DMS153 treated with DMSO at 0.1 percent for 48 hours (cell line): ENCODE measurements around the gene UQCC3.
A peak's percentile ranks its signal among the peaks of the same experiment; 100 is the strongest.
"Not testable (repeated sequence)": the region's sequence is repeated elsewhere in the genome, so short reads cannot be mapped to it uniquely, and the experiment has no call there.

Experiments
- DNase-seq: peaks from one replicate; lab custom pipeline; 2025; ENCODE audit not compliant: unreplicated experiment; lab: John Stamatoyannopoulos, UW

UQCC3 gene

DNA sequence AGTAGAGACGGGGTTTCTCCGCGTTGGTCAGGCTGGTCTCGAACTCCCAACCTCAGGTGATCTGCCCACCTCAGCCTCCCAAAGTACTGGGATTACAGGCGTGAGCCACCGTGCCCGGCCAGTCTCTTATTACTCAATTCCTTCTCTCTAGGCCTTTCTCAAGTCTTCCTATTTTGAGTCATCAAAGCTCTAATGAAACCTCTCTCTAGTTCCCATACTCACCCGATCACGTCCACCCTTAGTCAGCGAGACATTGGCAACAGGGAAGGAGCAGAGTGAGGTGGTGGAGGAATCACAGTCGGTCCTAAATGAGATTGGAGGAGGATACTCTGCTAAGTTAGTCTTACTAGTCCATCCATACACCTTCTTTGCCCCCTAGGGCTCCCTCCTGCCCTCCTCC lies 30.8 kb downstream of the UQCC3 start:
- DNase-seq: no peak

DNA sequence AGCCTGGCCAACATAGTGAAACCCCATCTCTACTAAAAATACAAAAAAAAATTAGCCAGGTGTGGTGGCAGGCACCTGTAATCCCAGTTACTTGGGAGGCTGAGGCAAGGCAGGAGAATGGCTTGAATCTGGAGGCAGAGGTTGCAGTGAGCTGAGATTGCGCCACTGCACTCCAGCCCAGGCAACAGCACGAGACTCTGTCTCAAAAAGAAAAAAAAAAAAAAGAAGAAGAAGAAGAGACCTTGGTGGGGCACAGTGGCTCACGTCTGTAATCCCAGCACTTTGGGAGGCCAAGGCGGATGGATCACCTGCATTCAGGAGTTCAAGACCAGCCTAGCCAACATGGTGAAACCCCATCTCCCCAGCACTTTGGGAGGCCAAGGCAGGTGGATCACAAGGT lies 32.4 kb downstream of the UQCC3 start:
- not testable (repeated sequence) for DNase-seq

DNA sequence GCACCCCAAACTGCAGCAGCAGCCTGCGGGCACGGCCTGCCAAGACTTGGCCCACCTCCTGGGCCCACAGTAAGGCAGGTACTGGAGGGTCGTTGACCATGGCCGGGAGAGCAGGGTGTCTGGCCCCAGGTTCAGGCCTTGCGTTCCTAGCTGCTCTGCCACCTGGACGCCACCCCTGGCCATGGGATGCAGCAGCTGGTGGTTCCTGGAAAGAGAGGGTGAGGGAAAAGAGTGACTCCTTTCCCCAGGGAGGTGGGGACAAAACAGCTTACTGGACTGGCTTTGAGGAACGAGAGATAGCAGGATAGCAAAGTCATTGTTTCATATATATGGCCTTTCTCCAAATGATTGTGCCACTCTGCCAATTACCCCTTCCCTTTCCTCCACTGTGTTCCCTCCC lies 33.9 kb downstream of the UQCC3 start:
- DNase-seq: no peak

DNA sequence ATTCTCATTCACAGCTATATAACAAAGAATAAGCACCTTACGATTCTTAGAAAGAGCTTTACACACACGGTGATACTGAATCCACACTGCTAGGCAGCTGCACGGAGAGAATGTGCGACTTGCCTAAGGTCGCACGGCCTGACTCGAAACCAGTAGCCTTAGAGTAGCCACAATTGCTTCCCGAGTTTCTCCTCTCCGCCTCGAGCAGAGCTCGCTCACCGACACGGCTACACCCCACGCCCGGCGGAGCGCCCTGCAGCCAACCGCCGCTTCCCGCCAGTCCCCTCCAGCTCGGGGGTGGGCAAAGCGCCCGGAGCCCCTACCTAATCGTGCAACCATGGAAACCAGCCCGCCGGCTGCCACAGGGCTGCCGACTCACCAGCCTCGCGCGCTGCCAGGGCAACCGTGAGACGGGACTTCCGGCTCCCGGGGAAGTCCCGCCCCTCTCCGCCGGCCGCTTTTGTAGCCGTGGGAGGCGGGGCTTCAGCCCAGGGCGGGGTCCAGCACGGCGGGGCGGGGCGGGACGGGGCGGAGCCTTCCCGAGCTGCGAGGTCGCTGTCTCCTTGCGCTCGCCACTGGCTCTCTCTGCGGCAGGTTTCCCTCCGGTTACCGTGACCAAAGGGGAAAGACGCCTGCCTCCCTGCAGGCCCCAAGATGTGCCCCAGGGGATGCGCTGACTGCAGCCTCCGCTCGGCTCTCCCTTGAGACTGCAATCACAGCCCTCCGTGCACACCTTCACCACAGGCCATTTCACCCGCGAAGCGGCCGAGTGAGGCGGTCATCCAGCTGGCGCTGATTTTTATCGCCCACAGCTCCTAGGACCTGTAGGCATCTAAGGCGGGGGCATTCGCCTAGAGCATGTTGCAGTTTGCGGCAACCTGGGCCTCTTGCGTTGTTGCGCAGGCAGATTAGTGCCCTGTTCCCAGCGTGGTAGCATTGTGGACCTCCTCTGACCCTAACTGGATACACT lies 34.7 kb downstream of the UQCC3 start:
- peak; percentile 88 for DNase-seq

DNA sequence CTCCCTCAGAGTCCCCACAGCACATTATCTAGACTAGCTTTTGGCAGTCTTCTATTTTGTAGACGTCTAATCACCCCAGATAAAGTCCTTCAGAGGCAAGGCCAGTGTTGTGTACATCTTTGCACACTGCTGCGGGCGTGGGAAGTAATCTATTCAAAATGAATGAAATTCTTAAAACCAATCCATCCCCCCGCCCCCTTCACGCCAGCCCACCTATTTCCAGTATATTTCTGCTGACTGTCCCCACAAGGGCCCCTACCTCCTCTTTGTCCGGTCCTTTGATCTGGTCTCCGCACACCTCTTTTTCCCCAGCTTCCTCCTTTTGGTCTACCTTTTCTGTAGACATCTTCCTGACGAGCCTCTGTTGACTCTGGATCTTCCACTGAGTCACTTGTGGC lies 35.4 kb downstream of the UQCC3 start:
- DNase-seq: no peak

DNA sequence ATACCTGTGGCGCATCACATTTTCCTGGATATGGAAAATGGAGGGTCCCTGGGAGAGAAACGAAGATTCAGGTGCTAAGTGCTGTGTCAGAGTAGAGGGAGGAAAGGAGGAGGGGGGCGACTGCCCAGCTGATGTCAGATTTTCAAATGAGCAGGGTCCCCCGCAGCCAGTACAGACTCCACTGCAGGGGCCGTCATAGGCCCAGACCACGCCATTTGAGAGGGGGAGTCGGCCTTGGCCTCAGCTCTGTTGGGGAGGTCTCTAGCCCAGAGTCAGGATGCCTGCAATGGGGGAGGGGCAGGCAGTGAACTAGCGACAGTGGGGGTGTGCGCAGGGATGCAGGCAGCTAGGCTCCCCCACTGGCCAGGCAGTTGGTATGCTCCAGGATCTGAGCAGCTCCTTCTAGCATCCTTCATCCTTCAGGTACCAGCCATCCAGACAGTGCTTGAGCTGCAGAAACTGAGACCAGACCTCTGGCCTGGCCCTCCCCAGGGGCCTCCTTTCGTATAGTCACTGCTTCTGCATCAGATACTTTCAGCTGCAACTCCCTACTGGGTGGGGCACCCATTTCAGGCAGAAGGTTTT lies 35.9 kb downstream of the UQCC3 start, which contains the start of the genes BSCL2 and GNG3:
TSS of gene BSCL2 (minus strand) at position 148 of the 585 bp plus-strand sequence. CDS start 229 bp downstream, outside the sequence.
TSS of gene GNG3 (plus strand) at position 400 of the 585 bp plus-strand sequence. CDS start 620 bp downstream, outside the sequence.
- DNase-seq: peak; percentile 46

DNA sequence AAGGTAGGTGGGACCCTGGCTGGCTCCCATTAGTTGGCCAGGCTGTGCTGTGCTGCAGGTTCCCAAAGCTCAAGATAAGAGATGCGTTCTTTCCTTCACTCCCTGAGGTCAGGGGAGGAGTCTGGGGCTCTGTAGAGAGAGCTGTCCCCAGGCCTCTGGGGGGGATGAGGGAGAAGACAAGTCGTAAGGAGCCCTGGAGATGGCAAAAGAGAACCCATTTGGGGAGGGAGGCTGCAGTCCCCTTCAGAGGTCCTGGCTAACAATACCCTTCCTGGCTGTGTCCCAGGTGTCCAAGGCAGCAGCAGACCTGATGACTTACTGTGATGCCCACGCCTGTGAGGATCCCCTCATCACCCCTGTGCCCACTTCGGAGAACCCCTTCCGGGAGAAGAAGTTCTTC lies 36.9 kb downstream of the UQCC3 start:
- no peak for DNase-seq

DNA sequence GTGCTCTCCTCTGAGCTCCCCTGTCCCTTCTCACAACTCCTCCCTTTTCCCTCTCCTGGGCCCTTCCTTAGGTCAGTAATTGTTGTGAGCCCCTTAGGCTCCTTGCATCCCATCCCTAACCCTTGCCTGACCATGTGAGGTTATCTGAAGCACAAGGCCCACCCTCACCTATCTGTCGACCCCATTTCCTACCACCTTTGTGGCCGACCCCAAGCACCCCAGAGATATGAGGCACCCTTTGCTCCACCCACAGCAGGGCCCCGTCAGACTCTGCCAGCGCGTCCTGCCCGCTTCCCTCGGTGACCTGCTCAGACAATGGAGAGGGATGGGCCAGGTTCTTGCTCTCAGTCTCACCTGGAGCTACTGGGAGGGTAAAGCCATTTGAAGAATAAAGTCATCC lies 37.3 kb downstream of the UQCC3 start:
- DNase-seq: peak; percentile 62

DNA sequence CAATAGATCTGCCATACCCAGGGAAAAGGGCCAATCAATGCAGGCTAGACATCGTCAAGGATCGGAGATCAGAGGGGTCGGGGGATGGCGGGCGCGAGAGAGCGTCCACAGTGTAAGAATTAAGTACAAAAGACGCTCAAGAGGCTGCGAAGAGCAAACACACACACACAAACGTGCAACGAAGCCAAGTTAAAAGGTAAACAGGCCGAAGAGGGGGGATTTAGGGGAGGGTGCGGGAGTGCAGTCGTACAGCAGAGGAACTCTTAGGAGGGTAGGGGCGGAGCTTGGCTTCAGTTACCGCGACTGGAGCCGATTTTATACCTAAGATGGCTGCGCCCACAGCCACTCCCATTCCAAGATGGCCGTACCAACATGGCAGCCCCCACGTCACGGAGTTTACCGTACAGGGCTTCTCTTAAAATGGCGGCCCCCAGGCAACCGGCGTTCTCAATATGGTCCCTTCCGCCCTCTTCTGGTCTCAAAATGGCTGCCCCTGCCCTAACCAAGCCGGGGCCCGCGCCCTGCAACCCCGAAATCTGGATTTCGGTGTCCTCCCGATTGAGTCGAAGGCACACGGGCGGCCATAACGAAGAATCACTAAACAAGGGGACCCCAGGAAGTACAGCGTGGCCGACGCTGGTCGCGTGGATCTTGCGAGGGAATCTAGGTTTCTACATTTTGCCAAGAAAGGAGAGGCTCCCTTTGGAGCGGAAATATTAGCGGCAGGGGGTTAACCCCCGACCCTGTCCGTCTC lies 38.0 kb downstream of the UQCC3 start:
- peak; percentile 99 for DNase-seq

DNA sequence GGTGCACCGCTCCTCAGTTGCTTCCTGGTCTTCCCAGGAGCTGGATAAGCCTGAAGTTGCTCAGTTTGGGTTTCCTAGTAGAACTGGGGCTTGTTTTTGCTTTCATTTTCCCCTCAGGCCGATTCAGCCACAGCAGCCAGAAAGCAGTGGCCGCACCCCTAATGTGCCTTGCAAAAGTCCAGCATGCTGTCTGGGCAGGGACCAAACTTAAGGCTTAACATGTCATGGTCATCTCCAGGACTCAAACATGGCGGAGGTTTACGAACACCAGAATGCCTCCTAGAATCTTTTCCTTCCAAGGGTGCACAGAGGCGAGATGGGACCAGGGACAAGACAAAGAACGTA lies 38.5 kb downstream of the UQCC3 start:
- no peak for DNase-seq

DNA sequence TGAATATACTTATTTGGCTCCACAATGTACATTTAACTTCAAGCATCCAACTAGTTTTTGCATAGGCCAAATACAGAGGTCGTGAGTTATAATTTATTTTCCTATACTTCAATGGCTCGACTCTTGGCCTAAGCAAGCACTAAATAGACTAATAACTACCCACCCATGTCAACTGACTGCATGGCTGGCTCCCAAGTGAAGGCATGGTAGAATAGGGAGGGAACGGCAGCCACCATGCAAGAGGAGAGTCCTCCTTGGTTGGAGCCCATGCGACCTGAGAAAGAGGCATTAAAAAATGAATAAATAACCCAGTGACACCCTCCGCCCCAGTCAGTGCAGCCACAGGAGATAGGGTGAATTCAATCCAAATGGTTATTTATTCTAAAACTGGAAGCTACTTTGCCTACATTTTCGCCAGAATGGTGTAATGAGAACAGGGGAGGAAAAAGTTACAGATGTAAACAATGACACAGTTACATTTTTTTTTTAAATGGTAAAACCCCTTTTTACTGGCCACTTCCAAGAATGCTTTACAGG lies 40.9 kb downstream of the UQCC3 start:
- DNase-seq: no peak

DNA sequence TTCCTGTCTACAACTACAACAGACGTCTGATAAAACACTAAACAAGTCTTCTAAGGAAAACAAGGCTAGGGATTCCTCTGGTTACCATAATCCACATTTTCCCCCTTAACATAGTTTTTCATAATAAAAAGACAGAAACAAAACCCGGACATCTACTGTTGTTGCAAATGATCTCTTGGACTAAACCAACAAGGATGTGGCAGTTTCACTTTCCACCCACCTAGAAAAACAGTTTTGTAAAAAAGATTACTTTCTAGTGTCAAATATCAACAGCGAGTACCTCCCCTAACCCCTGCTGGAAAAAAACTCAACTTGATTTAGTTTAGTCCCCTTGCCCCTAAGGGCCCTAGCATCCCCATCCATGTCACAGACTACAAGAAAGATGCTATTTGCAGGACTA lies 41.4 kb downstream of the UQCC3 start:
- no peak for DNase-seq

DNA sequence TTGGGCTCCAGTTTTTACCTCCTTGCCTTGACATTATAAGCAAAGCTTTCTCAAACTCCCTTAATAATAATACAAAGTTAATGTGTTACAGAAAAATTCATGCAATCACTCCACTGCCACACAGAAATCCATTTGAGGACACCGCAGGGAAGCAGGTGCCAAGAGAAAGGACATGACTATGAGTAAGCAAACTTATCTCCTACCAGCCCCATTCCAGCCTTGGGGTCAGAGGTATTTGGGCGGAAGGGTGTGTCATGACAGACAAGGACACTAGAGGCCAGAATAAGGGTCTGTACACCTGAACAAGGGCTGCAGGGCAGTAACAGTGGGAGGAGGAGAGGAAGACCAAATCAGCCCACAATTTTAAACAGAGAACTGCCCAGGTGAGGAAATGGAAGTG lies 41.9 kb downstream of the UQCC3 start:
- DNase-seq: no peak

DNA sequence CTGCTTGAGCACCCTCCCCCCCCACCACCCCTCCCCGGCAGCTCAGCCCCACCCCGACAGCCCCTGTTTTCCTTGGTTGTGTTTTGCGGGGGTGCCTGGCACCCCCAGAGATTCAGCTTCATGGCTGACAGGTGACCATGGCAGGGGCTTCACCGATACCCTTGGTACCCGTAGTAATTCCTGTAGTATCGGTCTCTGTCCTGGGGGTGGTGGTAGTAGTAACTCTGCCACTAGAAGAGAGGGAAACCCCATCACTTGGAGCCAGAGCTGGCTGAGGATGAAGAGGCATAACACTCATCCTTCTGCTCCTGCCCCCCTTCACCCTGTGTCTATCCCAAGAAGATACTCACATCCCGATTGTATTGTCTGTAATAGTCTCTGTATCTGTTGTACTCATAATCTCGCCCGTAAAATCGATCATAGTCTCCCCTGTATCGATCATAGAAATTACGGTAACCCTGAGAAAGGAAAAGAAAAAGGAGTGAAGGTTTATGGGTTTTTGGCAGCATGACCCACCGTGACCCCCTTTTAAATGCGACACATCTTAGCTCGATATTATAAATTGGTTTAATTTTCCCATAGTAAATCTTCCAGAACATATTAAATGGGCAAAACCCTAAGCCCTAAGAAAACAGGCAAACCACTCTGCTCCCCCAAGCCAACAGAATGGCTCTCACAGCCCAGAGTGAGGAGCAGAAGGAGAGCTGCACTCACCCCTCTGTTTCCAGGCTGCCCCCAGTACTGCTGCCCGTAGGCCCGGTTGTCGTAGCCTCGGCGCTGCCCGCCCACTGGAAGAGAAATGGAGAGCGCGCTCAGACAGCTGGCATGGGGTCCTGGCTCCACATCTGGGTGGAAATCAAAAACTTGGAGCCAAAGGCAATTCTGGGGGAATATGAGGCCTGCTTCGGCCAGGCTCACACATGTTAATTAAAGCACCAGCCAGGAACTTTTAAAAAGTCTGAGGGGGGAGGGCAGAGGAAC lies 44.0 kb downstream of the UQCC3 start:
- DNase-seq: no peak

DNA sequence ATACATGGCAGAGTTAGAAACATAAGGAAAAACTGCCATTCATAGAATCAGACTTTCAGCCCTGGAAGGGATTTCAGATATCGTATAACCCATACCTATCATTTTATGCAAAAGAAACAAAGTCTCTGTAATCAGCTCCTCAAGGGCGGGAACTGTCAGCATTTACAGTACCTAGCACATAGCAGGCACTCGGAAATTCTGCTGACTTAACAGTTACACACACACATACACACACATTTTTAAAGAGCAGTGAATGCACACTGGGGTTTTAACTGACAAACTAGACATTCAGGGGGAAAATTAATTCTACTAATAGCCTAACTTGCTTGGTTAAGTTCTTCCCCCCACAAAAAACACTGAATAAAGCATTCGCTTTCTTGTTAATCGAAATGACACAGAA lies 44.7 kb downstream of the UQCC3 start:
- DNase-seq: no peak

DNA sequence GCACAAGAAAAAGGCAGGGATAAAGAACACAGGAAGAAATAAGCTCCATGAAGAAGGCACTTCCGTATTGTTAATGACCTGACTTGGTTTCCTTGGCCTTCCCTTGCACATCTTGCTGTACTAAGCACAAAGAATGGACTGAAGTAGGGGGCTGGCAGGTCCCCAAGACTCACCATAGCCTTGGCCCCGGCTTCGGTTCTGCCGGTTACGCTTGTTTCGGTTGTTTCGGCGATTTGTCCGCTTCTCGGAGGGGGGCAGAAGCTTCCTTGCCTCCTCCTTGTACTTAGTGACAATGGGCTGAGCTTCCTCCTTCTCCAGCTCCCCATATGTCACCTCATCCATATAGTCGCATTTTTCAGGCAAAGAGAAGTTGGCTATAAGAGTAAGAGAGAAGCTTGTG lies 45.3 kb downstream of the UQCC3 start:
- DNase-seq: no peak

DNA sequence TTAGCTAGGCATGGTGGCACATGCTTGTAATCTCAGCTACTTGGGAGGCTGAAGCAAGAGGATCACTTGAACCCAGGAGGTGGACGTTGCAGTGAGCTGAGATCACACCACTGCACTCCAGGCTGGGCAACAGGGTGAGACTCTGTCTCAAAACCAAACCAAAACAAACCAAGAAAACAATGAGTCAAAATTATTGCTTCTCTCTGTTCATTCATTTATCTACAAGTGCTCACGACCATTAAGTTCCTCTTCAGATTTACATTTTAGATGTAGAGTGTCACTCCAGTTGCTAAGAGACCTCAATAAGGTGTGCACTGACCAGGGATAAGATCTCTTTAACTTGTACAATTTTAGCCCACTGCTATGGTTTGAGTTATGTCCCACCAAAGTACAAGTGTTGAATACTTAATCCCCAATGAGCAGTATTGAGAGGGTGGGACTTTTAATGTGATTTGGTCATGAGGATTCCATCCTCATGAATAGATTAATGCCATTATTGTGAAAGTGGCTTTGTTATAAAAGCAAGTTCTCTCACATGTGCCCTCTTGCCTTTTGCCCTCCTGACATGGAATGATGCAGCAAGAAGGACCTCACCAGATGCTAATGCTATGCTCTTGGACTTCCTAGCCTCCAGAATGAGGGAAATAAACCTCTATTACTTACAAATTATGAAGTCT lies 48.0 kb downstream of the UQCC3 start:
- DNase-seq: no peak

DNA sequence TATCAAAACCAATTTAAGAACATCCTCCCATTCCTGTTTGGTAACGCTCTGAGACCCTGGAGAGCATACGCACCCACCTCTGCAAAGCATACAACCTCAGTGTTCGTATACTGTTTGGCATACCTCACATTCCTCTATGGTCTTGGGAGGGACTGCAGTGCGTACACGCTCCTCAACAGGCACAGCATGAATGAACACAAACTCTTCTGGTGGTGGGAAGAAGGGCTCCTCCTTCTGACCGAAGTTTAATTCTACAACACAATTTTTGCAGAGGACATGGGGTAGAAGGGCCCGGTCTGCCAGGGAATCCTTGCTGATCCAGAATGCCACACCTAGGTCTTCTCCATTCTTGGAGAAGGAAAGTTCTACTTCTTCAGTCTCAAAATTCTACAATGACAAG lies 50.5 kb downstream of the UQCC3 start:
- no peak for DNase-seq
